Calu3 (cell line): ENCODE results near the gene ACP7. TPM values are rescaled to one million over a fixed set of nuclear protein-coding genes. Genes with fewer than 3 reads are reported as not detected.
A peak's percentile ranks its signal among the peaks of the same experiment; 100 is the strongest.

Experiments
- BruUV-seq: library from RNA; stranded (reverse); fragments of 400-500 nt; replicated peaks from 2 replicates; lab custom pipeline; 2021; lab: Mats Ljungman, UMichigan
- CTCF ChIA-PET: fragments of 300-600 bp; sonication (Branson Sonifier 250); formaldehyde crosslinking; loops from one replicate; lab custom pipeline; 2022; ENCODE audit warnings: antibody characterized with exemption; lab: Charles Lee
- DNase-seq: peaks from one replicate; pipeline ENCODE4 v3.0.0; 2022
- H3K27ac Mint-ChIP-seq: one replicate; pipeline ENCODE4 v1.8.0; 2022; ENCODE audit warnings: mixed read lengths; ENCODE audit not compliant: unreplicated experiment
- H3K27me3 Mint-ChIP-seq: one replicate; pipeline ENCODE4 v1.8.0; 2022; ENCODE audit warnings: mixed read lengths; ENCODE audit not compliant: unreplicated experiment
- H3K36me3 Mint-ChIP-seq: one replicate; pipeline ENCODE4 v1.8.0; 2022; ENCODE audit warnings: mild to moderate bottlenecking, moderate library complexity, mixed read lengths; ENCODE audit not compliant: insufficient read depth, unreplicated experiment
- H3K4me1 Mint-ChIP-seq: one replicate; pipeline ENCODE4 v1.8.0; 2022; ENCODE audit warnings: mild to moderate bottlenecking, low read depth, mixed read lengths; ENCODE audit not compliant: unreplicated experiment
- H3K4me3 Mint-ChIP-seq: one replicate; pipeline ENCODE4 v1.8.0; 2022; ENCODE audit warnings: mild to moderate bottlenecking, low read depth, moderate library complexity, mixed read lengths; ENCODE audit not compliant: unreplicated experiment
- H3K9me3 Mint-ChIP-seq: one replicate; pipeline ENCODE4 v1.8.0; 2022; ENCODE audit warnings: low read depth, mixed read lengths; ENCODE audit not compliant: unreplicated experiment
- CTCF ChIP-seq: fragments of 200-600 bp; IDR thresholded peaks from one replicate; pipeline ENCODE4 v1.8.0; 2022; ENCODE audit warnings: antibody characterized with exemption; ENCODE audit not compliant: unreplicated experiment
- intact Hi-C: fragments of 100-400 bp; cut with micrococcal nuclease; formaldehyde crosslinking; loops from one replicate; pipeline ENCODE4 v1.10.0; 2022; ENCODE audit not compliant: unreplicated experiment
- total RNA-seq: library from RNA; stranded (reverse); gene quantifications from 2 replicates; pipeline ENCODE4 v1.2.3, GENCODE V29; 2022

Gene ACP7
- total RNA-seq, 1 experiment from 2014 or later: 9.5 TPM

- DNase-seq: peak; percentile 19
- no peaks in the 10 kb centered on the region for H3K27me3 Mint-ChIP-seq
- no peak for TF ChIP-seq CTCF
- TSS peak; percentile 82 for BruUV-seq
- peak overlapping the region; percentile 85 for H3K27ac Mint-ChIP-seq
- no peaks in the 10 kb centered on the region for H3K9me3 Mint-ChIP-seq
- H3K36me3 Mint-ChIP-seq: peaks cover 48% of the 10 kb centered on the region
- CTCF ChIA-PET: interaction anchor here (0.6 to 1.6 kb wide), 7 partner anchors 12 to 415 kb away, joined by 3 to 7 read pairs (median 3); no protein-coding TSS in a partner anchor
- intact Hi-C loops: no loop called here
- H3K4me1 Mint-ChIP-seq: peaks cover 39% of the 10 kb centered on the region
- H3K4me3 Mint-ChIP-seq: peak overlapping the region; percentile 84
Observed at GRCh38 chr19:39082745-39083598, 1.2 kb upstream of the ACP7 start.

GRCh38 chr19:39083599-39083982 is 577 bp upstream of the ACP7 start:
- Mint-ChIP-seq H3K36me3 (peaks cover 42% of the 10 kb centered on the region), H3K27me3 (no peaks in the 10 kb centered on the region), H3K4me1 (peaks cover 33% of the 10 kb centered on the region), H3K4me3 (peak overlapping the region; percentile 84), H3K27ac (peak overlapping the region; percentile 85), H3K9me3 (no peaks in the 10 kb centered on the region)
- intact Hi-C loops: no loop called here
- BruUV-seq: no TSS peak
- no peak for DNase-seq
- TF ChIP-seq CTCF: no peak
- CTCF ChIA-PET: interaction anchor here (0.6 to 1.0 kb wide), 4 partner anchors 12 to 416 kb away, joined by 3 to 7 read pairs (median 3); no protein-coding TSS in a partner anchor

GRCh38 chr19:39084732-39085080 is 538 bp downstream of the ACP7 start:
- no peak for TF ChIP-seq CTCF
- Mint-ChIP-seq H3K9me3 (no peaks in the 10 kb centered on the region), H3K36me3 (peaks cover 36% of the 10 kb centered on the region), H3K4me3 (peak overlapping the region; percentile 84), H3K27me3 (no peaks in the 10 kb centered on the region), H3K4me1 (peaks cover 28% of the 10 kb centered on the region), H3K27ac (peak overlapping the region; percentile 85)
- no TSS peak for BruUV-seq
- DNase-seq: no peak
- CTCF ChIA-PET: interaction anchor here (0.6 to 0.9 kb wide), 2 partner anchors 11 to 470 kb away, joined by 3 to 6 read pairs; no protein-coding TSS in a partner anchor
- intact Hi-C loops: no loop called here

DNA sequence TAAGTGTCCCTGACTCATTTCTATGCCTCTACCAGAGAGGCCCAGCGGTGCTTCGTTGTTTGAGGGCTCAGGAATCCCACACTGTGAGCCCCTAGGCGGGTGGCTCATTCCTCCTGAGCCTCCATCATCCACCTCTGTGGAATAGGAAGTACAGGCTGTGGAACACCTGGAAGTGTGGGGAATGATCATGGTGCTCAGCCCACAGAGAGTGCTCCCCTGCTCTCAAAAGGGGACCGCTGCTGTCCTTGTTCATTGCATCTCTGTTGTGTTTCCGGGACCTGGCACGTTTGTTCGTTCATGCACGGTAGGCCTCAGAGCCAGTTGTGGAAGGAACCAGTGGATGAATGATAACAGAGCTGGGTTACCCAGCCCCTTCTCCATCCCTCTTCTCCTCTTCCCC is 1.2 kb downstream of the ACP7 start:
- Mint-ChIP-seq H3K9me3 (no peaks in the 10 kb centered on the region), H3K27ac (peak overlapping the region; percentile 85), H3K36me3 (peaks cover 36% of the 10 kb centered on the region), H3K4me3 (peak overlapping the region; percentile 84), H3K4me1 (peaks cover 28% of the 10 kb centered on the region), H3K27me3 (no peaks in the 10 kb centered on the region)
- no peak for DNase-seq
- CTCF ChIA-PET: interaction anchor here (0.9 kb wide), 1 partner anchor 12 kb away, joined by 3 read pairs; no protein-coding TSS in a partner anchor
- BruUV-seq: no TSS peak
- no peak for TF ChIP-seq CTCF
- intact Hi-C loops: no loop called here
